Liver (tissue), 9 donors: Measurements from ENCODE around the gene CUL1. TPM values are rescaled to one million over a fixed set of nuclear protein-coding genes. Genes with fewer than 3 reads are reported as not detected.

Source experiments
- DNase-seq: peaks from one replicate; pipeline ENCODE4 v3.0.0-alpha.2; 2017; ENCODE audit warnings: low spot score
- H3K27ac ChIP-seq, 2 donors: one replicate each; pipeline ENCODE4 v1.7.0; 2013; ENCODE audit warnings: inconsistent platforms in 2 of 2, low read length in 2 of 2, control low read depth in 1 of 2, low read depth in 1 of 2, mild to moderate bottlenecking in 1 of 2
- H3K27me3 ChIP-seq, 4 donors: one replicate each; pipeline versions ENCODE4 v1.6.1 to v1.7.0; 2013; ENCODE audit warnings: low read length in 3 of 4, inconsistent platforms in 1 of 4, mild to moderate bottlenecking in 1 of 4, moderate library complexity in 1 of 4; ENCODE audit not compliant: control insufficient read depth in 4 of 4, insufficient read depth in 4 of 4
- H3K36me3 ChIP-seq, 4 donors: one replicate each; pipeline versions ENCODE4 v1.6.1 to v1.7.0; 2013; ENCODE audit warnings: low read length in 3 of 4, mild to moderate bottlenecking in 3 of 4, low read depth in 1 of 4, moderate library complexity in 1 of 4; ENCODE audit not compliant: control insufficient read depth in 4 of 4, insufficient read depth in 3 of 4
- H3K4me1 ChIP-seq, 4 donors: one replicate each; pipeline versions ENCODE4 v1.6.1 to v1.7.0; 2013; ENCODE audit warnings: low read length in 3 of 4, mild to moderate bottlenecking in 3 of 4, moderate library complexity in 1 of 4; ENCODE audit not compliant: control insufficient read depth in 4 of 4, insufficient read depth in 4 of 4
- H3K4me3 ChIP-seq, 3 donors: one replicate each; pipeline versions ENCODE4 v1.6.1 to v1.7.0; 2013; ENCODE audit warnings: low read length in 3 of 3, control low read depth in 1 of 3, low read depth in 1 of 3, mild to moderate bottlenecking in 1 of 3
- H3K9ac ChIP-seq, 2 donors: one replicate each; pipeline ENCODE4 v1.7.0; 2013; ENCODE audit warnings: low read length in 2 of 2, mild to moderate bottlenecking in 2 of 2, moderate library complexity in 2 of 2, control low read depth in 1 of 2, low read depth in 1 of 2
- H3K9me3 ChIP-seq, 4 donors: one replicate each; pipeline versions ENCODE4 v1.6.1 to v1.7.0; 2013; ENCODE audit warnings: low read length in 3 of 4; ENCODE audit not compliant: control insufficient read depth in 4 of 4
- EGR1 ChIP-seq, 2 donors: IDR thresholded peaks; 2 replicates each; pipeline ENCODE4 v1.6.1; 2016 to 2018; ENCODE audit warnings: antibody characterized with exemption in 2 of 2, low read depth in 2 of 2
- FOXA1 ChIP-seq: IDR thresholded peaks from 2 replicates; pipeline ENCODE4 v1.6.1; 2016; ENCODE audit warnings: antibody characterized with exemption
- FOXA2 ChIP-seq: IDR thresholded peaks from 2 replicates; pipeline ENCODE4 v1.6.1; 2016; ENCODE audit warnings: antibody characterized with exemption
- GABPA ChIP-seq, 2 donors: IDR thresholded peaks in 1 of 2; conservative IDR thresholded peaks in 1 of 2; 2 replicates each; pipeline ENCODE4 v1.6.1; 2016; ENCODE audit warnings: antibody characterized with exemption in 2 of 2, mild to moderate bottlenecking in 1 of 2, moderate library complexity in 1 of 2
- HNF4A ChIP-seq, 2 donors: conservative IDR thresholded peaks; 2 replicates each; pipeline ENCODE4 v1.6.1; 2016; ENCODE audit warnings: antibody characterized with exemption in 2 of 2, mild to moderate bottlenecking in 2 of 2
- HNF4G ChIP-seq: IDR thresholded peaks from 2 replicates; pipeline ENCODE4 v1.6.1; 2016; ENCODE audit warnings: antibody characterized with exemption
- JUND ChIP-seq, 2 donors: IDR thresholded peaks; 2 replicates each; pipeline ENCODE4 v1.6.1; 2016; ENCODE audit warnings: antibody characterized with exemption in 2 of 2
- NR2F2 ChIP-seq: IDR thresholded peaks from 2 replicates; pipeline ENCODE4 v1.6.1; 2016; ENCODE audit warnings: antibody characterized with exemption
- RAD21 ChIP-seq, 2 donors: IDR thresholded peaks; 2 replicates each; pipeline ENCODE4 v1.6.1; 2016; ENCODE audit warnings: antibody characterized with exemption in 2 of 2, mild to moderate bottlenecking in 2 of 2
- REST ChIP-seq: IDR thresholded peaks from 2 replicates; pipeline ENCODE4 v1.6.1; 2016; ENCODE audit warnings: antibody characterized with exemption, mild to moderate bottlenecking
- RXRA ChIP-seq, 2 donors: IDR thresholded peaks; 2 replicates each; pipeline ENCODE4 v1.6.1; 2017 to 2018; ENCODE audit warnings: antibody characterized with exemption in 2 of 2, mild to moderate bottlenecking in 1 of 2
- TAF1 ChIP-seq: conservative IDR thresholded peaks from 2 replicates; pipeline ENCODE4 v1.6.1; 2016; ENCODE audit warnings: antibody characterized with exemption, mild to moderate bottlenecking
- WGBS: extraction: QIAGEN DNeasy Blood & Tissue Kit; methylation state at CpG from one replicate; pipeline ENCODE4 v1.1.7; 2013; 5-methylcytosine and 5-hydroxymethylcytosine counted together
- polyA plus RNA-seq, 2 donors: library from polyadenylated mRNA; stranded (reverse) in 1 of 2; unstranded in 1 of 2; fragments of 200-250 nt in 1 of 2; fragments of >200 nt in 1 of 2; fragmentation: Nextera tagmentation in 1 of 2; extraction: Ambion mirVana in 1 of 2; gene quantifications; one replicate each; pipeline versions ENCODE4 v1.2.1 to v1.2.3, GENCODE V29; 2013 to 2015
- total RNA-seq, 2 donors: library from RNA; depleted of rRNA; stranded (reverse); fragments of >200 nt; gene quantifications; one replicate each; pipeline ENCODE4 v1.2.3, GENCODE V29; 2014
- TF ChIP-seq, protein P1 (sequence below): IDR thresholded peaks from 2 replicates; pipeline ENCODE4 v1.6.1; 2016; ENCODE audit warnings: antibody characterized with exemption
- TF ChIP-seq, protein P2 (sequence below): IDR thresholded peaks from 2 replicates; pipeline ENCODE4 v1.6.1; 2016; ENCODE audit warnings: antibody characterized with exemption
- TF ChIP-seq, protein P3 (sequence below): IDR thresholded peaks from 2 replicates; pipeline ENCODE4 v1.6.1; 2016; ENCODE audit warnings: antibody characterized with exemption
- donor health status: healthy.
- donor health status: healthy.
- donor health status: healthy.
- donor health status: healthy.
- donor health status: healthy.

The CUL1 gene
- total and polyA plus RNA-seq, 4 donors, result 21.7 to 56.7 (median 26.7) TPM

DNA sequence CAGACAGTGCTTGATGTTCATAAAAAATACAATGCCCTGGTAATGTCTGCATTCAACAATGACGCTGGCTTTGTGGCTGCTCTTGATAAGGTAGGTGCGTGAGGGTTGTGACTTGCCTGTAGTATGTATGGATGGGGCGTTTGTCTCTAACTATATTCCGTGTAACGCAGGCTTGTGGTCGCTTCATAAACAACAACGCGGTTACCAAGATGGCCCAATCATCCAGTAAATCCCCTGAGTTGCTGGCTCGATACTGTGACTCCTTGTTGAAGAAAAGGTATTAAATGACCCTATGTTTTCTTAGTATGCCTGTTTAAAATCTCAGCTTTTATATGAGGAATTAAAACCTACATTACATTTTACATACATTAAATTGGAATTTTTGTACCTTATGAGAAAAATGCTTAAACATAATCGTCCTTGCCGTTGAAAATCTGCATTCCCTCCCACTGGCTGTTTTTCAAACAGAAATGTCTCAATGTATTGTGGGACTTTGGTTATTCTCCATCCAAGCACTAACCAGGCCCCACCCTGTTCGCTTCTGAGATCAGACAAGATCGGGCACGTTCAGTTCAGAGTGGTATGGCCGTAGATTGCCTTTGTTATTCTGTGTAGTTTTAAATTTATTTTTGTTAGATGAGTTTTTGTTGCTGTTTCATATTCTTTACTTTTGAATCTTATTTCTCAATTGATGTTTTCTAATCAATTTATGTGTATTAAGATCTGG is 85.3 kb downstream of the CUL1 start:
- H3K9ac ChIP-seq, result no peak overlapping the region
- TF ChIP-seq HNF4G, result no peak
- TF ChIP-seq TAF1, result no peak
- TF ChIP-seq JUND (IDR thresholded peaks at IDR 0.05), result no peak
- no peak for TF ChIP-seq RXRA (IDR thresholded peaks at IDR 0.05)
- TF ChIP-seq RAD21 (IDR thresholded peaks at IDR 0.05), result no peak
- no peak for TF ChIP-seq FOXA1
- TF ChIP-seq, protein P1, sequence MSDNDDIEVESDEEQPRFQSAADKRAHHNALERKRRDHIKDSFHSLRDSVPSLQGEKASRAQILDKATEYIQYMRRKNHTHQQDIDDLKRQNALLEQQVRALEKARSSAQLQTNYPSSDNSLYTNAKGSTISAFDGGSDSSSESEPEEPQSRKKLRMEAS, result no peak
- TF ChIP-seq, protein P2, sequence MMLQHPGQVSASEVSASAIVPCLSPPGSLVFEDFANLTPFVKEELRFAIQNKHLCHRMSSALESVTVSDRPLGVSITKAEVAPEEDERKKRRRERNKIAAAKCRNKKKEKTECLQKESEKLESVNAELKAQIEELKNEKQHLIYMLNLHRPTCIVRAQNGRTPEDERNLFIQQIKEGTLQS, result no peak
- no peak overlapping the region for H3K27ac ChIP-seq
- H3K27me3 ChIP-seq, result no peaks in the 10 kb centered on the region
- peaks cover 16 to 62% (median 48%) of the 10 kb centered on the region in 4 donors for H3K36me3 ChIP-seq
- DNase-seq, result no peak
- H3K4me1 ChIP-seq, result no peaks in the 10 kb centered on the region
- 97% methylated on average over 15 of the region's 15 CpGs for WGBS
- H3K9me3 ChIP-seq, result no peaks in the 10 kb centered on the region
- no peak overlapping the region for H3K4me3 ChIP-seq

DNA sequence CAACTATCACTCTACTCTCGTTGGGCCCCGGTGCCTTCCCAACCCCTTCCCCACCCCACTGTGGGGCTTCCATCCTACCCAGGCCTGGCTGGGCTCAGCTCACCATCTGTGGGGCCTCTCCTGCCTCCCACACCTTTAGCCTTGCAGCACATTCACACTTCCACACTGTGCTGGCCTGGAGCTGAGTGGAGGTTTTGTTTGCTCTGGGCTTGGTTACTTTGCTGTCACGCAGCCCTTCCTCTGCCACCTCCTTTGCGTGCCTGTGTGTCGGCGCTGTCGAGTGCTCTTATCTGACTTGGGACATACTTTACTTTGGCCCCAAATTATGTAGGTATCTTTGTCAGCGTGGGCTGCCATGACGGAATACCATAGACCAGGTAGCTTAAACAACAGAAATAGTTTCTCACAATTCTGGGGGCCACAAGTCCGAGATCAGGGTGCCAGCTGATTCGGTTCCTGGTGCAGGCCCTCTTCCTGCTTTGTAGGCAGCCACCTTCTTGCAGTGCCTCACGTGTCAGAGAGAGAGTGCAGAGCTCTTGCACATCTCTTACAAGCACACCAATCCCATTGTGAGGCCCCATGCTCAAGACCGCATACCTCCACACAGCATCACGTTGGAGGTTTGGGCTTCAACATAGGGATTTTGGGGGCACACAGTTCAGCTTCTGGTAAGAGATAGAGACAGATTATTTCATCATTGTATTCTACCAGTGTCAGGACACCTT is 89.0 kb downstream of the CUL1 start:
- DNase-seq, result no peak
- Histone ChIP-seq H3K9me3 (no peaks in the 10 kb centered on the region), H3K27me3 (no peaks in the 10 kb centered on the region), H3K36me3 (peaks cover 17 to 81% (median 69%) of the 10 kb centered on the region in 4 donors), H3K27ac (no peak overlapping the region), H3K4me3 (no peak overlapping the region), H3K9ac (no peak overlapping the region), H3K4me1 (no peaks in the 10 kb centered on the region)
- TF ChIP-seq REST, result no peak
- no peak for TF ChIP-seq EGR1 (IDR thresholded peaks at IDR 0.05; ENCODE audit: low read depth in 2 of 2)
- WGBS, result 95% methylated on average over 14 of the region's 14 CpGs

- H3K4me1 ChIP-seq, result no peaks in the 10 kb centered on the region
- H3K27ac ChIP-seq, result no peak overlapping the region
- H3K9ac ChIP-seq, result no peak overlapping the region
- no peaks in the 10 kb centered on the region for H3K27me3 ChIP-seq
- peaks cover 17 to 88% (median 74%) of the 10 kb centered on the region in 4 donors for H3K36me3 ChIP-seq
- no peak overlapping the region for H3K4me3 ChIP-seq
- no peaks in the 10 kb centered on the region for H3K9me3 ChIP-seq
- DNase-seq, result no peak
- 96% methylated on average over 7 of the region's 7 CpGs for WGBS
- TF ChIP-seq FOXA2 (no peak), RAD21 (IDR thresholded peaks at IDR 0.05) (no peak), REST (no peak), HNF4A (conservative IDR thresholded peaks at IDR 0.05) (no peak), HNF4G (no peak), FOXA1 (no peak), RXRA (IDR thresholded peaks at IDR 0.05) (no peak), JUND (IDR thresholded peaks at IDR 0.05) (no peak), TAF1 (no peak), NR2F2 (no peak), GABPA (IDR thresholded peaks at IDR 0.05 in 1 of 2, conservative IDR thresholded peaks at IDR 0.05 in 1 of 2) (no peak)
- TF ChIP-seq, protein P1, result no peak
- TF ChIP-seq, protein P3, sequence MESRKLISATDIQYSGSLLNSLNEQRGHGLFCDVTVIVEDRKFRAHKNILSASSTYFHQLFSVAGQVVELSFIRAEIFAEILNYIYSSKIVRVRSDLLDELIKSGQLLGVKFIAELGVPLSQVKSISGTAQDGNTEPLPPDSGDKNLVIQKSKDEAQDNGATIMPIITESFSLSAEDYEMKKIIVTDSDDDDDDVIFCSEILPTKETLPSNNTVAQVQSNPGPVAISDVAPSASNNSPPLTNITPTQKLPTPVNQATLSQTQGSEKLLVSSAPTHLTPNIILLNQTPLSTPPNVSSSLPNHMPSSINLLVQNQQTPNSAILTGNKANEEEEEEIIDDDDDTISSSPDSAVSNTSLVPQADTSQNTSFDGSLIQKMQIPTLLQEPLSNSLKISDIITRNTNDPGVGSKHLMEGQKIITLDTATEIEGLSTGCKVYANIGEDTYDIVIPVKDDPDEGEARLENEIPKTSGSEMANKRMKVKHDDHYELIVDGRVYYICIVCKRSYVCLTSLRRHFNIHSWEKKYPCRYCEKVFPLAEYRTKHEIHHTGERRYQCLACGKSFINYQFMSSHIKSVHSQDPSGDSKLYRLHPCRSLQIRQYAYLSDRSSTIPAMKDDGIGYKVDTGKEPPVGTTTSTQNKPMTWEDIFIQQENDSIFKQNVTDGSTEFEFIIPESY, result no peak
- TF ChIP-seq, protein P2, result no peak
Observed at GRCh38 chr7:148789220-148789619, 90.5 kb downstream of the CUL1 start.
